SKM-1 treated with dmso at 0.1 percent for 144 hours (cell line): ENCODE data around the gene POLR3B.
"Not testable (repeated sequence)": the region's sequence is repeated elsewhere in the genome, so short reads cannot be mapped to it uniquely, and the experiment has no call there.

Source experiments
- DNase-seq: peaks from one replicate; lab custom pipeline; 2025; ENCODE audit not compliant: unreplicated experiment; lab: John Stamatoyannopoulos, UW

Gene POLR3B

GRCh38 chr12:106357549-106358395 lies at the start of gene POLR3B:
POLR3B (plus strand) TSS chr12:106357748; CDS start chr12:106357880, 132 bp downstream.
- DNase-seq, result peak; percentile 79

DNA sequence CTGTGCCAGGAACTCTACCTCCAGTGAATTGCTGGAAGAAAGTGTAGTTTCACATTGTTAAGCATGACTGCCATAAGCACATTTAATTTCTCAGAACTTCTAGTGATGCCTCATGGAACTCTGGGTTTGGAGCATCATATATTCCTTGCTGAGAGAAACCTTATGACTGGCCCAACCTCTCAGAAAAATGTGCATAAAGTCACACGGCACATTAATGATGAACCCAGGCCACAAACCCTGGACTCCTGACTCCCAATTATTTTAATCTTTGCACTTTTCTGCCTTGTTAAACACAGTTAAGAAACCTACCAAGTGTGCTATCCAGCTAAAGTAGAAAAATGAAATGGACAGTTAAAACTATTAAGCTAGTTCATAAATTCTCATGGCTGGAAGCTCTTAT lies 49.4 kb upstream of the POLR3B start:
- DNase-seq, result no peak

DNA sequence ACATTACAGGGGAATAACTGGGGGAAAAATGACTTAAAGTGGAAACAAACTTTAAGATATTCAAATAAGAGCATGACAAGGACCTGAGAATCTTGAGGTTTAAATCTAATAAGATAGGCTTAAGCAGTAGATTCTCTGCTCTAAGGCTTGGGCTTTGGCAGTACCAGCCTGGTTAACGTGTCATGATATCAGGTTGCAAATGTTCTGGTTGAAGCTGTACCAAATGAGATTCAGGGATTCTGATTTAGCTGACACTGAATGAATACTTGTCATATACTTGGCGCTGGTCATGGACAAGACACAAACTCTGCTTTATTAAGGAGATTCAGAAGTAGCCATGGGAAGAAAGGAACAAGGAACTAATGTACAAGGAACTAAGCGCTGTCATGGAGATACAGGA lies 48.9 kb upstream of the POLR3B start:
- DNase-seq, result no peak

GRCh38 chr12:106309671-106310505 lies 47.7 kb upstream of the POLR3B start:
- no peak for DNase-seq

DNA sequence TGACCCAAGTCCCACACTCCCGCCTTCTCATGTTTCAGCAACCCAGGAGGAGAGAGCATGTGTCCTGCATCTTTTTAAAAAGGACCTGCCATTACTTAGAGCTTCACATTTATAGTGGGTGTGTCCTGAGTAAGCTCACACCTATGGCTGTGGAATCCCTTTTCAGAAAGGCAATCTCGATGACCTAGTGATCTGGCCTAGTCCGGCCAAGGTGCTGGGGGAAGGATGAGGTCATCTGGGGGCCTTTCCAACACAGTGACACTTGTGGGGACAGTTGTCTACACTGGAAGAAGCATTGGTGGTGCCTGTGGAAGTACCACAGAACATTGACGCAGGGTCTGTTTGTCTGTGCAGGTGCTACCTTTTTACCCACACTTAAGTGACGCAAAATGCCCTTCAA lies 46.9 kb upstream of the POLR3B start:
- DNase-seq, result no peak

DNA sequence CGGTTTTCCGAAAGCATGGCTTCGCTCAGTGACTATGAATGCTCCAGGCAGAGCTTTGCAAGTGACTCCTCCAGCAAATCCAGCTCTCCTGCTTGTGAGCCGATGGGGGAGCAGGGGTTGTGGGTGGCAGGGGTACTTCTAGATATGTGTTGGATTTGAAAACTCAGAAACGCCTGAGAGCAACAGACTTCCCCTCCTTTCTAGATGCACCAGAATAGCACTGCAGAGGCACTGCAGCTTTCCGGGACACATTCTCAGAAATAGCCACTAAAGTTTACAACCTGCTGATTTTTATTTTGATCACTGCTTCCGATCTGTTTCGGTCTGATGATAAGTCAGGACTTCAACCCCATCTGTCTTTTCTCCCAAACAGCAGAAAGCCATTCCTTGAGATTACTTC lies 46.4 kb upstream of the POLR3B start:
- no peak for DNase-seq

DNA sequence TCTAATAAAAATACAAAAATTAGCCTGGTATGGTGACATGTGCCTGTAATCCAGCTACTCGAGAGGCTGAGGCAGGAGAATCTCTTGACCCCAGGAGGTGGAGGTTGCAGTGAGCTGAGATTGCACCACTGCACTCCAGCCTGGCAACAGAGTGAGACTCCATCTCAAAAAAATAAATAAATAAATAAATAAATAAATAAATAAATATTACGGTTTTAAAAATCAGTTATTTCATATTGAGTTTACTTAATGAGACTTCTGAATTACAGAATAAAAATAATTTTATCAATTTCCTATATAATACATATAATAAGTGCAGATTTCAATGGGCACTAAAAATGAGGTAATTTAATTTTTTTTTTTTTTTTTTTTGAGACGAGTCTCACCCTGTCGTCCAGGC lies 44.1 kb upstream of the POLR3B start:
- DNase-seq, result not testable (repeated sequence)

DNA sequence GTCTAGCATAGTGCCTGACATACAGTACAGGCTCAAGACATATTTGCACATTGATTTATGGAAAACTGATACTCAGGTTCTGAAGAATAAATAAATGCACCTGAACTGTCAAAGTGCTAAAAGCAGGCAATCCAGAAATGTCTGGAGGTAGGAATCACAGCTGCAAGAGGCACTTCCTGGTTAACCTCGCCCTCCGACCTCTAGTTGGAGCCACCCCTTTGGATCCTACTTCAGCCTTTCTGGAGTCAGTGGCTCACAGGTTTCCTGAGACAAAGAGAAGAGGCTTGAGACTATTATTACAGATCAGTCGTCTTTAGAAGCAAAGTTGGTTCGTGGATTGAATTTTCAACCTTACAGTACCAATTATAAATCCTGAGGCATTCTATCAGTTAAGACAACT lies 42.0 kb upstream of the POLR3B start:
- no peak for DNase-seq

GRCh38 chr12:106317406-106318082 lies 40.0 kb upstream of the POLR3B start:
- DNase-seq, result no peak

DNA sequence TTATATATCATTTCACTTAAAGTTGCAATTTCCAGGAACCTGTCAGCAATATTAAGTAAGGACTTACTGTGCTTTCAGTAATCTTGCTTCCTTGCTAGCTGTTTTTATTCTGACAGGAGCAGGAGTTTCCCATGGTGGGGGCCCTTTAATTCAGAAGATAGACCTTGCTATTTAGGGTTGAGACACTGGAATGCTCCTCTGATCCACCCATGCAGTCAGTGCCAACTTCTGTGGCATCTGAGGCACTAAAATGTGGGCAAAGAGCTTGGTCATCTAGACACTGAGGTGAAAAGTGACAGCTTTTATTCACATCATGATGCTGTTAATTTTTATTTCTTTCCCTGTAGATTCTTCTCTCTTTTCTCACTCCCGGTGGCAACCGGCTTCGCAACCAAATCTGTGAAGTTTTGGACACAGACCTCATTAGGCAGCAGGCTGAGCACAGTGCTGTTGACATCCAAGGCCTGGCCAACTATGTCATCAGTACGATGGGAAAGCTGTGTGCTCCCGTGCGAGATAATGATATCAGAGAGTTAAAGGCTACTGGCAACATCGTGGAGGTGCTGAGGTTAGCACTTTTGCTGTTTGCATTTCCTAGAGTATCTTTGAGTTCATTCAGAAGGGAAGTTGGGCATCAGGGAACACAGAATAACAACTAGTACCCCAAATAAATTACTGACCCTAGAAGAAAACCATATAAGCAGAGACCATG lies 36.3 kb upstream of the POLR3B start:
- no peak for DNase-seq

- DNase-seq, result no peak
Observed at GRCh38 chr12:106323537-106323936, 34.0 kb upstream of the POLR3B start.

DNA sequence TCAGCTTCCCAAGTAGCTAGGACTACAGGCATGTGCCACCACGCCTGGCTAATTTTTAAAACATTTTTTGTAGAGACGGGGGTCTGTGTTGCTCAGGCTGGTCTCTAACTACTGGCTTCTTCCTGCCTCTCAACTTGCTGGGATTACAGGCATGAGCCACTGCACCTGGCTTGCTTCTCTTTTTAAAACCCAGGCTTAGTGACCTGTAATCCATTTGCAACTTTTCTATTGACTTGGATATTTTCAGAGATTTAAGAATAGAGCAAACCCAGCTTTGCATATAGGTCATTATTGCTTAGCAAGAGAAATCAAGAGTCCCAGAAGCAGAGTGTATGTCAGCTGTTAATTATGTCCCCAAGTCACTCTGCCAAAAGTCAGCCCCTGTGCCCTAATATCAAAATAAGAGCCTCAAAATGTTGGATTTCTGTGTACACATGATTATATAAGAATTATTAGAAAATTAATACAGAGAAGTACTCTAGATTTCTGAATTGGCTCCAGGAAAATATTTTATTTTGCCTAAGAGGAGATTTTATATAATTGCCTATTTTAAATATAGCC lies 30.2 kb upstream of the POLR3B start:
- no peak for DNase-seq

- DNase-seq, result no peak
Observed at GRCh38 chr12:106328735-106329134, 28.8 kb upstream of the POLR3B start.

GRCh38 chr12:106329231-106329982 lies 28.1 kb upstream of the POLR3B start:
- DNase-seq, result no peak

DNA sequence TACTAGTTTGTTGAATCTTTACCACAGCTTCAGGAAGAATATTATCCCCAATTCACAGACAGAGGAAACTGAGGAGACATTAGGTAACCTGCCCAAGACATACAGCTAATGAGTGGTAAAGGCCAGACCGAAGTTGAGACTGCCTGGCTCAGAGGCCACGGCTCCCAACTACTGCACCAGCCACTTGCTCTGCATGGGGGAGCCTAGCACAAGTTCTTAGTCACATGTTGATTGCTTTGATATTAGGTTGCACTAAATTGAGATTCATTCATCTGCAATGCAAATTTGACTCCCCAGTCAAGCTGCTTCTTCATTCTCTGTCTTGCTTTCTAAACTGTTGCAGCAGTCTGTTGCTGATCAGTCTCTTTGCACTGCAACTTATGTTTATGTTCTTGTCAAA lies 25.9 kb upstream of the POLR3B start:
- no peak for DNase-seq

DNA sequence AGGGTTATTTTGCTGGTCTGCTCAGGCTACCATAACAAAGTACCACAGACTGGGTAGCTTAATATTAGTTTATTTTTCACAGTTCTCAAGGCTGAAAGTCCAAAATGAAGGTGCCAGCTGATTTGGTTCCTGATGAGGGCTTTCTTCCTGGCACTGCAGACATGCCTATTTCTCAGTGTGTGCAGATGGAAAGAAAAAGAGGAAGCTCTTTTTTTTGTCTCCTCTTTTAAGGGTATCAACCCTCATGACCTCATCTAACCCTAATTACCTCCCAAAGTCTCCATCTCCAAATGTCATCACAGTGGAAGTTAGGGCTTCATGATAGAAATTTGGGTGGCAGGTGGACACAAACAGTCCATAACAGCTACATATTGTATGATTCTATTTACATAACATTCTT lies 25.0 kb upstream of the POLR3B start:
- DNase-seq, result peak; percentile 60

DNA sequence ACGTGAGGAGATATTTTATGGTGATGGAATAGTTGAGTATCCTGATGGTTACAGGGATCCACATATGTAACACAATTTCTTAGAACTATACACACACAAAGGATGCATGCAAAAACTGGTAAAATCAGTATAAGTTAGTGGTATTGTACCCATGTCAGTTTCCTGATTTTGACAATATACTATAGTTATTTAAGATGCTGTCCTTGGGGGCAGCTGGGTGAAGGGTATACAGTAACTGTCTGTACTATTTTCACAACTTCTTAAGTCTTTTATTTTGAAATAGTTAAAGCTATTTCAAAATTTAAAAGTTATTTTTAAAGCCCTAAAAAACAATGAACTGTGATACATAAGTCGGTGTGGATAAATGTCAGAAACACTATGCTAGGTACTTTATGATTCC lies 24.5 kb upstream of the POLR3B start:
- DNase-seq, result no peak

DNA sequence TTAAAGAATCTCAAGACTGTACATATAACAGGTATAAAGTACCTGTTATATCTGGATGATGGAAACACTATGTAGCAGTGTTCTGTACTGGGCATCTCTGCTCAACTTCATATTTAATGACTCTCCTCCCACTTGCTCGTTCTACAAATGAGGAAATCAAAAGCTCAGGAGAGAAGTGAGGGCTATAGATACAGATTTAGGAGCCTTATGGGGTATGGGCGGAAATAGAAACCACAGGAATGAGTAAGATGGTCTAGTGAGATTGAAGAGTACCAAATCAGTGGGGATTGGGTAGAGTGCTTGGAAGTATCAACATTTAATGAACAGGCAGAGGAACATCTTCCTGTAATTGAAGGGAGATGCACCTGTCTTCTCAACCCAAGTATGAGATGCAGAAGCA lies 23.8 kb upstream of the POLR3B start:
- no peak for DNase-seq

- DNase-seq, result no peak
Observed at GRCh38 chr12:106341086-106341877, 16.3 kb upstream of the POLR3B start.
